Measurements from ENCODE around the gene NUP160.

GRCh38 chr11:47783087-47783610 is 65.0 kb downstream of the NUP160 start:
- no peak for TF ChIP-seq POLR2A (IDR thresholded peaks at IDR 0.05)
- TF ChIP-seq CTCF (IDR thresholded peaks at IDR 0.05): no peak
- TF ChIP-seq POLR2AphosphoS5 (IDR thresholded peaks at IDR 0.05; ENCODE audit: insufficient read depth in 1 of 2, low read depth in 1 of 2): no peak

All from vagina (tissue), 2 donors.